ENCODE measurements around the gene TNNI3K. TPM values are rescaled to one million over a fixed set of nuclear protein-coding genes. Genes with fewer than 3 reads are reported as not detected.

Gene TNNI3K
- total and polyA plus RNA-seq, 8 donors: 0.34 to 2.2 (median 0.39) TPM; not detected in 2

- intact Hi-C loops (cut with DNase I): no loop called here
- Histone ChIP-seq H3K27ac (no peak overlapping the region), H3K4me3 (no peak overlapping the region), H3K9me3 (no peaks in the 10 kb centered on the region), H3K27me3 (no peaks in the 10 kb centered on the region), H3K4me1 (no peaks in the 10 kb centered on the region), H3K36me3 (no peaks in the 10 kb centered on the region)
- DNase-seq: no peak
- no peak for FAIRE-seq
- no peak for TF ChIP-seq CTCF (IDR thresholded peaks at IDR 0.05)
- 51 to 54% methylated on average over 2 of the region's 2 CpGs for WGBS, 2 donors
- ATAC-seq: no peak
Observed at GRCh38 chr1:74578101-74578500, 342.9 kb downstream of the TNNI3K start.

GRCh38 chr1:74579425-74579824 lies 344.2 kb downstream of the TNNI3K start:
- no peaks in the 10 kb centered on the region for H3K27me3 ChIP-seq
- no peak overlapping the region for H3K4me3 ChIP-seq
- no peak for TF ChIP-seq CTCF (IDR thresholded peaks at IDR 0.05)
- ATAC-seq (no peak), FAIRE-seq (no peak), DNase-seq (no peak)
- no peaks in the 10 kb centered on the region for H3K4me1 ChIP-seq
- 39 to 41% methylated on average over 3 of the region's 3 CpGs for WGBS, 2 donors
- intact Hi-C loops (cut with DNase I): no loop called here
- no peak overlapping the region for H3K27ac ChIP-seq
- H3K36me3 ChIP-seq: no peaks in the 10 kb centered on the region
- no peaks in the 10 kb centered on the region for H3K9me3 ChIP-seq

GRCh38 chr1:74583397-74583796 lies 348.2 kb downstream of the TNNI3K start:
- Histone ChIP-seq H3K4me1 (no peaks in the 10 kb centered on the region), H3K9me3 (no peaks in the 10 kb centered on the region), H3K27ac (no peak overlapping the region), H3K36me3 (no peaks in the 10 kb centered on the region), H3K4me3 (no peak overlapping the region), H3K27me3 (no peaks in the 10 kb centered on the region)
- no peak for ATAC-seq
- no peak for TF ChIP-seq CTCF (IDR thresholded peaks at IDR 0.05)
- no peak for DNase-seq
- WGBS, 2 donors: 63 to 71% methylated on average over 3 of the region's 3 CpGs
- no peak for FAIRE-seq
- intact Hi-C loops (cut with DNase I): no loop called here

GRCh38 chr1:74584185-74584584 lies 349.0 kb downstream of the TNNI3K start:
- FAIRE-seq (no peak), DNase-seq (no peak), ATAC-seq (peak in 1 of 4 donors; percentile 26)
- Histone ChIP-seq H3K4me1 (no peaks in the 10 kb centered on the region), H3K27ac (no peak overlapping the region), H3K27me3 (no peaks in the 10 kb centered on the region), H3K4me3 (no peak overlapping the region), H3K9me3 (no peaks in the 10 kb centered on the region), H3K36me3 (no peaks in the 10 kb centered on the region)
- no peak for TF ChIP-seq CTCF (IDR thresholded peaks at IDR 0.05)
- intact Hi-C loops (cut with DNase I): no loop called here
- 42 to 45% methylated on average over 2 of the region's 2 CpGs for WGBS, 2 donors

GRCh38 chr1:74586253-74586897 lies 351.2 kb downstream of the TNNI3K start:
- DNase-seq (no peak), ATAC-seq (no peak), FAIRE-seq (peak; percentile 43)
- WGBS, 2 donors: 60 to 75% methylated on average over 4 of the region's 4 CpGs
- Histone ChIP-seq H3K27me3 (no peaks in the 10 kb centered on the region), H3K4me3 (no peak overlapping the region), H3K27ac (no peak overlapping the region), H3K9me3 (no peaks in the 10 kb centered on the region), H3K4me1 (no peaks in the 10 kb centered on the region), H3K36me3 (no peaks in the 10 kb centered on the region)
- no peak for TF ChIP-seq CTCF (IDR thresholded peaks at IDR 0.05)
- intact Hi-C loops (cut with DNase I): no loop called here
